ENCODE data around the gene CPLX1. TPM values are rescaled to one million over a fixed set of nuclear protein-coding genes. Genes with fewer than 3 reads are reported as not detected.
A peak's percentile ranks its signal among the peaks of the same experiment; 100 is the strongest.

The CPLX1 gene
- total RNA-seq, 1 donor, result not detected

DNA sequence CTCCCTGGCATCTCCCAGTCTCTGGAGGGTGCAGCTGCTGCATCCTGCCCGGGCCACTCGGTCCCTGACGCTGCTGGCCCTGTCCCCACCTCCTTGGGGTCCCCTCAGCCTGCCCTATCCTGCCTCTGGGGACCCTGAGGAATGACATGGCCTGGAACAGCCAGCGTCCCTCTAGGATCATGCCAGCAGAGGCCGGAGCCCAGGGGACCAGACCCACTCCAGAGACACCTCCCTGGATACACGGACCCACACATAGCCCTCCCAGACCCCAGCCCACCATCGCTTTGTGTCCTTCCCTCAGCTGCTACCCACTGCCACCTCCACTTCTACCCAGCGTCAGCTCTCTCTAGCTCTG lies 35.5 kb downstream of the CPLX1 start:
- TF ChIP-seq, protein P1, sequence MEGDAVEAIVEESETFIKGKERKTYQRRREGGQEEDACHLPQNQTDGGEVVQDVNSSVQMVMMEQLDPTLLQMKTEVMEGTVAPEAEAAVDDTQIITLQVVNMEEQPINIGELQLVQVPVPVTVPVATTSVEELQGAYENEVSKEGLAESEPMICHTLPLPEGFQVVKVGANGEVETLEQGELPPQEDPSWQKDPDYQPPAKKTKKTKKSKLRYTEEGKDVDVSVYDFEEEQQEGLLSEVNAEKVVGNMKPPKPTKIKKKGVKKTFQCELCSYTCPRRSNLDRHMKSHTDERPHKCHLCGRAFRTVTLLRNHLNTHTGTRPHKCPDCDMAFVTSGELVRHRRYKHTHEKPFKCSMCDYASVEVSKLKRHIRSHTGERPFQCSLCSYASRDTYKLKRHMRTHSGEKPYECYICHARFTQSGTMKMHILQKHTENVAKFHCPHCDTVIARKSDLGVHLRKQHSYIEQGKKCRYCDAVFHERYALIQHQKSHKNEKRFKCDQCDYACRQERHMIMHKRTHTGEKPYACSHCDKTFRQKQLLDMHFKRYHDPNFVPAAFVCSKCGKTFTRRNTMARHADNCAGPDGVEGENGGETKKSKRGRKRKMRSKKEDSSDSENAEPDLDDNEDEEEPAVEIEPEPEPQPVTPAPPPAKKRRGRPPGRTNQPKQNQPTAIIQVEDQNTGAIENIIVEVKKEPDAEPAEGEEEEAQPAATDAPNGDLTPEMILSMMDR (IDR thresholded peaks at IDR 0.05; ENCODE audit: insufficient read depth, low read depth, low read length), result no peak
- no peak for DNase-seq (ENCODE audit: low read depth)
- H3K4me3 ChIP-seq (ENCODE audit: low read depth, low read length), result no peak overlapping the region

DNA sequence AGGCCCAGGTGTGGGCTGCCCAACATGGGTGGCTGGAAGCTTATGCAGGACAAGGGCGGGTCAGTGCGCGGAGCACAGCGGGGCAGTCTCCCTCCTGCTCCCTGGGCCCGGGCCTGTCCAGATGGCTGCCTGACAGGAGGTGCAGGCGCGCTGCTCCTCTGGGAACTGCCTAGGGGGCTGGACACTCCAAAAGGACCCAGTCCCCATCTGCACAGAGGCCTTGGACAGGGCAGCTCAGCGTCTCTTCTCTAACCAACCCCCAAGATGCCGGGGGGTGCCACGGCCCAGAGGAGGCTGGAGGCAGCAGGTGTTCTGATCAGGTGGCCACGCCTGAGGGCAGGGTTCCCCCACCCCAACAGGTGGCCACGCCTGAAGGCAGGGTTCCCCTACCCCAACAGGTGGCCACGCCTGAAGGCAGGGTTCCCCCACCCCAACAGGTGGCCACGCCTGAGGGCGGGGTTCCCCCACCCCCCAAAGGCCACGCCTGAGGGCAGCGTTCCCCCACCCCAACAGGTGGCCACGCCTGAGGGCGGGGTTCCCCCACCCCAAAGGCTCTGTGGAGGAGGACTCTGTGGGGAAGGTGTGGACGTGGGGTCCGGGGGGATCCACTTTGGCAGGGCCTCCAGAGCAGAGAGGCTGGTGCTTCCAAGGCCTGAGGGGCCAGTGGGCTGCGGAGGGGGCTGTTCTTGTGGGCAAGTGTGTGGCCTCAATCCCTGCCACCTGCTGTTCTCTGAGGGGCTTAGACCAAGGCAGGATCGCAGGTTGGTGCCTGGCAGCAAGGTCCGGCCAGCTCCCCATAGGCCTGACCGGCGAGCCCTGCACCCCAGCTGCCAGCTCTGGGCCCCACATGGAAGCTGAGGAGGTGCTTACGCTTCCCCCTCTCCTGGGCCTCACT lies 36.1 kb downstream of the CPLX1 start:
- TF ChIP-seq, protein P1 (IDR thresholded peaks at IDR 0.05; ENCODE audit: insufficient read depth, low read depth, low read length), result no peak
- no peak for DNase-seq (ENCODE audit: low read depth)
- no peak overlapping the region for H3K4me3 ChIP-seq (ENCODE audit: low read depth, low read length)

DNA sequence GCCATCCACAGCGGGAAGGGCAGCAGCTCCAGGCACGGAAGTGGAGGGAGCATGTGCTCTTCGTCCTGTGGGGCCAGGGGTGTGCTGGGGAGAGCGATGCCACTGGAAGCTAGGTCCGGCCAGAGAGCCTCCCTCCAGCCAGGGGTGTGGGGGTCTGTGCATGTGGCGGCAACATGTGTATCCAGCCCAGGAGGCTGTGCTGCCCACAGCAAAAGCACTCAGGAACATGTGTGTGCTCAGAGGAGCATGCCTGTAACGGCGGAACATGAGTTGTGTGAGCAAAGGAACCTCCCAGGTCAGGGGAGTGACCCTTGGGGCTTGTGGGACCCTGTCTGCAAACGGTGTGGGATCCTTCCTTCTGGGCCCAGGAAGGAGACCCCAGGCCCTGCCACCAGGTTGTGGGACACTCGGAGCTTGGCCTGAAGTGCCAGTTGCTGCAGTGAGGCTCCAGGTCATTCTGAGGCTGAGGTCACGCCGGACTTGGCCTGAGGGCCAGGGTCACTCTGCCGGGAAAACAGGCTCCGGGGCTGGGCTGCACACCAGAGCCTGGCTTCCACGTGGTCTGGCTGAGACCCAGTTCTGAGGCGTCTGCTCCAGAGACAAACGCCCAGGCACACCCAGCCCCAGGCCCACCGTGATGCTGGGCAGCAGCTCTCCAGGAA lies 37.2 kb downstream of the CPLX1 start:
- TF ChIP-seq, protein P1 (IDR thresholded peaks at IDR 0.05; ENCODE audit: insufficient read depth, low read depth, low read length), result no peak
- DNase-seq (ENCODE audit: low read depth), result no peak
- H3K4me3 ChIP-seq (ENCODE audit: low read depth, low read length), result no peak overlapping the region

DNA sequence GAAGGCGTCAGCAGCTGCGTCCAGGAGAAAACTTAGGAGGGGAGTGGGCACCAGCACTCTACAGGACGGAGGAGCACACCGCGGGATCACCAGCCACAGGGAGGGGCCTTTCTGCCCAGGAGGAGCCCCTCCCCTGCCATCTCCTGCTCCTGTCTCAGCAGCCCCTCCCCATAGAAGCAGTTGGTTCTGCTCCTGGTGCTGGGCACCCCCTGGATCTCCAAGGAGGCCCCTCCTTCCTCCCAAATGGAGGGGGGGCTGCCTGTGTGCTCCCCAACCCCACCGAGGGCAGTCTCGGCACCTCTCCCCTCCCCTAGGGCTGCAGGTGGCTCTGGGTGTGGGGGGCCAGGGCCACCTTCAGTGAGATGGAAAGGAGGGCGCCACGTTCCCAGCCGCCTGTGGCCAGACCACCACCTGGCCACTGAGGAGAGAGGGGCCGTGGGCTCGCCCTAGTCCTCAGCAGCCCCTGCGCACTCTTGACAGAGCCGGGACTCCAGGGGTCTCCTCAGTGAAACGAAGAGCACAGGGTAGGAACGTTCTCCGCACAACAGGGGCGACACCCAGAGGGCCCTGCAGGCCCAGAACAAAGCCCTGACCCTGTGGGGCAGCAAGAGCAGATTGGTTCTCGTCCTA lies 37.8 kb downstream of the CPLX1 start:
- no peak for DNase-seq (ENCODE audit: low read depth)
- H3K4me3 ChIP-seq (ENCODE audit: low read depth, low read length), result no peak overlapping the region
- TF ChIP-seq, protein P1 (IDR thresholded peaks at IDR 0.05; ENCODE audit: insufficient read depth, low read depth, low read length), result no peak

DNA sequence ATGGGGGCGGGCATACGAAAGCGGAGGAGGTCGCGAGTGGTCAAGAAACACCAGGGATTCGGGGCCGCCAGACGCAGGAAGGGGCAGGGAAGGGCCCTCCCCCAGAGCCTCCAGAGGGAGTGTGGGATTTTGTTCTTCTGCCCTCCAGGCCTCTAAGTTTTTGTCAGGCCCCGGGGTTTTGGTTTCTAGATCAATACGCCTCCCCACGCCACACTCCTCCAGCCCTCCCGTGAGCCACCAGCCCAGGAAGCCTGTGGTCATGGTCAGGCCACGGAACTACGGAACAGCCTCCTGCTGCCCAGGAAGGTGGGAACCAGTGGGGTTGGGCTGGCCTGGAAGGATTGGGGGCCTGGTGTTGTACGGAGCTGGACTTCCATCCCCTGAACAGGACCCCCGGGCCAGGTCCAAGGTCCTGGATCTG lies 38.4 kb downstream of the CPLX1 start:
- no peak for DNase-seq (ENCODE audit: low read depth)
- TF ChIP-seq, protein P1 (IDR thresholded peaks at IDR 0.05; ENCODE audit: insufficient read depth, low read depth, low read length), result no peak
- no peak overlapping the region for H3K4me3 ChIP-seq (ENCODE audit: low read depth, low read length)

DNA sequence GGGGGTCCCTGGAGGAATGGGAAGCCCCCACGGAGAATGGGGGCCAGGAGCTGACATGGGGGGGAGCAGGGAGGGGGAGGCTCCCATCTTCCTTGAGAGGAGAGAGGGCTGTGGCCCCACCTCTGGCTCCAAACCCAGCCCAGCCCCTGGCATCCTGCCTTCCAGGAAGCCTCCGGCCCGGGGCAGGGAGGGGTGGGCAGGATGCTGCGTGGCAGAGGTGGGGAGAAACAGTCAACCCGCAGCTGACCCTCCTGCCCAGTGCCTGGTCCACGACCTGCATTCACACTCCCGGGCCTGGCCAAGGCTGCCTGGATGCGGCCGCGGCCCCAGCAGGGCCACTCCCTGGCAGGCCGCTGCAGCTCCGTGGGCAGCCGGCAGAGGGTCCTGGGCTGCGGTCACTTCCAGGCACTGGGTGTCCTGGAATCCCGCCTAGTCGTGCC lies 39.0 kb downstream of the CPLX1 start:
- H3K4me3 ChIP-seq (ENCODE audit: low read depth, low read length), result no peak overlapping the region
- TF ChIP-seq, protein P1 (IDR thresholded peaks at IDR 0.05; ENCODE audit: insufficient read depth, low read depth, low read length), result peak; percentile 13
- no peak for DNase-seq (ENCODE audit: low read depth)
